ENCODE measurements around the gene OR2T1.

DNA sequence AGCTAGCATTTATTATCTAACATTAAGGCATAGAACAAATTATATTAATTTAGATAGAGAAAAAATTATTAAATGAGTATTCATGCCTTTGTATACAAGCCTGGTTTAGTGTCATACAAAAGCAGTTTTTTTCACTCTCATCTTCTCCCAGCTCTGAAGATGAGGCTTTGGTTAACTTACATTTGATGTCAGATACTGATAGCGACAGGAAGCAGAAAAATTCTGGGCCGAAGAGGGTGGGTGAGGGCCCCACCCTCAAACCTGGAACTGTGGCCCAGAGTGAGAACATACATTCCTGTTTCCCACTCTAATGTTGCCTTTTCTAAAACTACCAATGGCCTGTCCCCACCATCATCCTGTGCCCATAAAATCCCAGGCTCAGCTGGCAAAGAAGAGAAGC is 15.0 kb downstream of the OR2T1 start:
- TF ChIP-seq POLR2AphosphoS5 (IDR thresholded peaks at IDR 0.05) (no peak), POLR2A (IDR thresholded peaks at IDR 0.05) (no peak), EP300 (IDR thresholded peaks at IDR 0.05) (no peak)
- TF ChIP-seq, protein P1, sequence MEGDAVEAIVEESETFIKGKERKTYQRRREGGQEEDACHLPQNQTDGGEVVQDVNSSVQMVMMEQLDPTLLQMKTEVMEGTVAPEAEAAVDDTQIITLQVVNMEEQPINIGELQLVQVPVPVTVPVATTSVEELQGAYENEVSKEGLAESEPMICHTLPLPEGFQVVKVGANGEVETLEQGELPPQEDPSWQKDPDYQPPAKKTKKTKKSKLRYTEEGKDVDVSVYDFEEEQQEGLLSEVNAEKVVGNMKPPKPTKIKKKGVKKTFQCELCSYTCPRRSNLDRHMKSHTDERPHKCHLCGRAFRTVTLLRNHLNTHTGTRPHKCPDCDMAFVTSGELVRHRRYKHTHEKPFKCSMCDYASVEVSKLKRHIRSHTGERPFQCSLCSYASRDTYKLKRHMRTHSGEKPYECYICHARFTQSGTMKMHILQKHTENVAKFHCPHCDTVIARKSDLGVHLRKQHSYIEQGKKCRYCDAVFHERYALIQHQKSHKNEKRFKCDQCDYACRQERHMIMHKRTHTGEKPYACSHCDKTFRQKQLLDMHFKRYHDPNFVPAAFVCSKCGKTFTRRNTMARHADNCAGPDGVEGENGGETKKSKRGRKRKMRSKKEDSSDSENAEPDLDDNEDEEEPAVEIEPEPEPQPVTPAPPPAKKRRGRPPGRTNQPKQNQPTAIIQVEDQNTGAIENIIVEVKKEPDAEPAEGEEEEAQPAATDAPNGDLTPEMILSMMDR (IDR thresholded peaks at IDR 0.05), result no peak

All from gastroesophageal sphincter (tissue), 3 donors.